Effector CD4-positive, alpha-beta T cell (primary cell): Measurements from ENCODE around the gene DCAF8L2. TPM values are rescaled to one million over a fixed set of nuclear protein-coding genes. Genes with fewer than 3 reads are reported as not detected.
"Not testable (repeated sequence)": the region's sequence is repeated elsewhere in the genome, so short reads cannot be mapped to it uniquely, and the experiment has no call there.

ENCODE experiments used
- DNase-seq: peaks from one replicate; pipeline ENCODE4 v3.0.0-alpha.2; 2020
- total RNA-seq: gene quantifications from one replicate; lab custom pipeline; 2026; lab: John Stamatoyannopoulos, UW

DCAF8L2 gene
- not detected for total RNA-seq

- DNase-seq = no peak
These were observed at the start of gene DCAF8L2 for GRCh38 chrX:27590044-27590443. Gene DCAF8L2 (plus strand): TSS chrX:27590344. CDS start chrX:27746896, 156,552 bp downstream.

- not testable (repeated sequence) for DNase-seq
These were observed 49.0 kb upstream of the DCAF8L2 start for GRCh38 chrX:27541161-27541560.

GRCh38 chrX:27548624-27549023 is 41.5 kb upstream of the DCAF8L2 start:
- DNase-seq = no peak

- DNase-seq = no peak
These were observed 40.5 kb upstream of the DCAF8L2 start for GRCh38 chrX:27549688-27550087.

- no peak for DNase-seq
These were observed 34.6 kb upstream of the DCAF8L2 start for GRCh38 chrX:27555514-27555913.

GRCh38 chrX:27565992-27566391 is 24.2 kb upstream of the DCAF8L2 start:
- no peak for DNase-seq

- no peak for DNase-seq
These were observed 19.0 kb upstream of the DCAF8L2 start for GRCh38 chrX:27571164-27571563.

GRCh38 chrX:27575565-27575964 is 14.6 kb upstream of the DCAF8L2 start:
- no peak for DNase-seq

- no peak for DNase-seq
These were observed 6.2 kb upstream of the DCAF8L2 start for GRCh38 chrX:27583976-27584375.

- DNase-seq = no peak
These were observed 1.8 kb downstream of the DCAF8L2 start for GRCh38 chrX:27591938-27592337.

GRCh38 chrX:27597508-27597907 is 7.4 kb downstream of the DCAF8L2 start:
- DNase-seq = no peak

- no peak for DNase-seq
These were observed 8.2 kb downstream of the DCAF8L2 start for GRCh38 chrX:27598312-27598711.

GRCh38 chrX:27599928-27600327 is 9.8 kb downstream of the DCAF8L2 start:
- DNase-seq = no peak

GRCh38 chrX:27600686-27601085 is 10.5 kb downstream of the DCAF8L2 start:
- no peak for DNase-seq

GRCh38 chrX:27608671-27609070 is 18.5 kb downstream of the DCAF8L2 start:
- no peak for DNase-seq

- no peak for DNase-seq
These were observed 29.3 kb downstream of the DCAF8L2 start for GRCh38 chrX:27619459-27619858.

GRCh38 chrX:27619975-27620374 is 29.8 kb downstream of the DCAF8L2 start:
- no peak for DNase-seq

GRCh38 chrX:27622883-27623282 is 32.7 kb downstream of the DCAF8L2 start:
- no peak for DNase-seq

GRCh38 chrX:27626066-27626465 is 35.9 kb downstream of the DCAF8L2 start:
- DNase-seq = no peak

GRCh38 chrX:27633328-27633727 is 43.2 kb downstream of the DCAF8L2 start:
- DNase-seq = no peak

- no peak for DNase-seq
These were observed 66.4 kb downstream of the DCAF8L2 start for GRCh38 chrX:27656581-27656980.

GRCh38 chrX:27660878-27661277 is 70.7 kb downstream of the DCAF8L2 start:
- no peak for DNase-seq

- DNase-seq = no peak
These were observed 81.1 kb downstream of the DCAF8L2 start for GRCh38 chrX:27671234-27671633.

GRCh38 chrX:27674491-27674890 is 84.3 kb downstream of the DCAF8L2 start:
- DNase-seq = no peak

- no peak for DNase-seq
These were observed 85.3 kb downstream of the DCAF8L2 start for GRCh38 chrX:27675493-27675892.

- no peak for DNase-seq
These were observed 89.1 kb downstream of the DCAF8L2 start for GRCh38 chrX:27679281-27679680.
